Measurements from ENCODE around the gene TBCD. TPM values are rescaled to one million over a fixed set of nuclear protein-coding genes. Genes with fewer than 3 reads are reported as not detected.

Gene TBCD
- total RNA-seq, 4 donors from 2014 or later: 30.5 to 94.3 (median 51.8) TPM

DNA sequence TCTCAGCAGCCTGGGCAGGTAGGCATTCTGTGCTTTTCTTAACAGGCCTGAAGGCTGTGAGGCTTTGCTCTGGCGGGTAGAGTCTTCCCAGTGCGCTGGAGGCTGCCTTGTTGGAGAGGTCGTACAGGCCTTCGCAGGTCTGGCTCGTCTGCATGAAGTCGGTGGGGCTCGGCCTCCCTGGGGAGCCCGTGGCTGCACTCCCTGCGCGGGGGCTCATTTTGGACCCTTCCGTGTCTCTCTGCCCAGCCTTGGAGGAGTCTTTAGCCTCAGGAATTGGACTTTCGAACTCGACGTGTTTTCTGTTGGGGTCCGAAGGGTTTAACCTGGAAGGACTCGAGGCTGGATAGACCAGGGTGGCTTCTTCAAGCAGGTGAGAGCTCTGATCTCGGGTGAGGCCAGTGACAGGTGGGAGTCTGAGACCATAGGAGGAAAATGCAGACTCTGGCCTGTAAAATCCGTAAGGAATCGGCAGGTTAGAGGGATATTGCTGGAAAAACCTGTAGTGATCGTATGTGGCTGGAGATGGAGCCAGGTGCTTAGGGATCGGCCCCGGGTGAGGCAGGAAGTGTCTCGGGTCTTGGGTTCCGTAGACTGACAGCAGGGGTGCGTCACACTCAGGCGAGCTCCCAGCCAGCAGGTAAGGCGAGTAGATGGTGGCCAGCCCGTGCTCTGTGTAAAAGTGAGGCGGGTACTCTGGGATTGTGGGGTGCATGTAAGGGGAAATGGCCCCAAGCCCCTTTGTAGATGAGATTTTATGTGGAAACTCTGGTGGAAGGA lies 79.4 kb downstream of the TBCD start:
- TF ChIP-seq, protein P1, sequence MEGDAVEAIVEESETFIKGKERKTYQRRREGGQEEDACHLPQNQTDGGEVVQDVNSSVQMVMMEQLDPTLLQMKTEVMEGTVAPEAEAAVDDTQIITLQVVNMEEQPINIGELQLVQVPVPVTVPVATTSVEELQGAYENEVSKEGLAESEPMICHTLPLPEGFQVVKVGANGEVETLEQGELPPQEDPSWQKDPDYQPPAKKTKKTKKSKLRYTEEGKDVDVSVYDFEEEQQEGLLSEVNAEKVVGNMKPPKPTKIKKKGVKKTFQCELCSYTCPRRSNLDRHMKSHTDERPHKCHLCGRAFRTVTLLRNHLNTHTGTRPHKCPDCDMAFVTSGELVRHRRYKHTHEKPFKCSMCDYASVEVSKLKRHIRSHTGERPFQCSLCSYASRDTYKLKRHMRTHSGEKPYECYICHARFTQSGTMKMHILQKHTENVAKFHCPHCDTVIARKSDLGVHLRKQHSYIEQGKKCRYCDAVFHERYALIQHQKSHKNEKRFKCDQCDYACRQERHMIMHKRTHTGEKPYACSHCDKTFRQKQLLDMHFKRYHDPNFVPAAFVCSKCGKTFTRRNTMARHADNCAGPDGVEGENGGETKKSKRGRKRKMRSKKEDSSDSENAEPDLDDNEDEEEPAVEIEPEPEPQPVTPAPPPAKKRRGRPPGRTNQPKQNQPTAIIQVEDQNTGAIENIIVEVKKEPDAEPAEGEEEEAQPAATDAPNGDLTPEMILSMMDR (IDR thresholded peaks at IDR 0.05): no peak
- DNase-seq (ENCODE audit: low spot score) (no peak), ATAC-seq (ENCODE audit: low FRiP score) (no peak)

DNA sequence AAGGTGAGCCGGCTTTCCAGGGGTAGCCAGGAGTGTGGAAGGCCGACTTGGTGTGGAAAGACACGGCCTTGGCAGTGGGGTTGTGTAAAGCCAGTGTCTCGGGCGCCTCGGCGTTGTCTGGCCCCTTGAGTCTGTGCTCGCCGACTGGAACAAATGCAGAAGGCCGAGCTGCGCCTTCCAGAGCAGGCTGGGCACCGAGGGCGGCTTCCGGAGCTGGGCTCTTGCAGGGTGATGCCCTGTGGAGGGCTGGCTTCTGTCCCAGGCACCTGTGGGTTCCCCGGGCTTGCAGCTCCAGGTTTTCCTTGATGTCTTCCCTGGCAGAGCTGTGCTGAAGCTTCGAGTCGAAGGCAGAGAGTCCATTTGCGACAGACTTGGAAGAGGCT lies 79.9 kb downstream of the TBCD start:
- no peak for DNase-seq (ENCODE audit: low spot score)
- no peak for ATAC-seq (ENCODE audit: low FRiP score)
- TF ChIP-seq, protein P1 (IDR thresholded peaks at IDR 0.05): no peak

DNA sequence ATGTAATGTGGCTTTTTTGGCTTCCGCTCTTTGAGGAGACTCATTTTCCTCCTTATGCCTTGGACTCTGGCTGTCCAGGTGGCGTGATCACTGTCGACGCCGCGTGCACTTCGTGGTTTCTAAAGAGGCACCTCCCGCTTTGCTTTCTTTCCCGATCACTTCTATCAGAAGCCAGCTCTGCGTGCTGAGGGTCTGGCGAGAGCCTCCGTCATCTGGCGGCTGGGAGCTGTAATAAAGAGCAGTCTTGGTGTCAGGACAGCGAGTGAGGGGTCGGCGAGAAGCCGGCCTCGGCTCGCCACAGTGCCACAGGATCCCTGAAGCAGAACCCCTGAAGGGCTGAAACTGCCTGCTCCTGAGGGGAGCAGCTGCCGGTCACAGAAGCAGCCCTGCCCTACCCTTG lies 80.5 kb downstream of the TBCD start:
- ATAC-seq (ENCODE audit: low FRiP score) (no peak), DNase-seq (ENCODE audit: low spot score) (no peak)
- TF ChIP-seq, protein P1 (IDR thresholded peaks at IDR 0.05): no peak

DNA sequence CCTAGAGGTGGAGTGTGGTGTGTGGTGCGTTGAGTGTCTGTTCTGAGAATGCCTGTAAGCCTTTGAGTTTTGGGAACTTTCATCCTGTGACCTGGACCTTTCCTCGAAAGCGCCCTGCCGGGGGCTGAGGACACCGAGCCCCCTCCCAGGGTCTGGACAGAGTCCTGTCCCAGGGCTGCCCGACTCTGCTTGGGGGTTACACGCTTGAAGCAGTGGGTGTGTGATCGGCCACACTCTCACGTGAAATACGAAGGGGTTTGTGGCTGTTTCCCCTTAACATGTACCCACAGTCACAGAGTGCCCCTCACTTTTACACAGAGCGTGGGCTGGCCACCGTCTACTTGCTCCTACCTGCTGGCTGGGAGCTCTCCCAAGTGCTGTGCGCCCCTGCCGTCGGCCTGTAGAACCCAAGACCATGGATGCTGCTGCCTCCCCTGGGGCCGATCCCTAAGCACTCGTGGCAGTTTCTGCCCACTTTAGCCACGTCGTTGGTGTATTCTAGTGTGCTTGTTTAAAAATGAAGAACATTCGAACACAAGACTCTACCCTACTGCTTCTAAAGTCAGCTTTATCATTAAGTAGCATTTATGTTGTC lies 81.1 kb downstream of the TBCD start:
- no peak for ATAC-seq (ENCODE audit: low FRiP score)
- DNase-seq (ENCODE audit: low spot score): no peak
- TF ChIP-seq, protein P1 (IDR thresholded peaks at IDR 0.05): no peak

DNA sequence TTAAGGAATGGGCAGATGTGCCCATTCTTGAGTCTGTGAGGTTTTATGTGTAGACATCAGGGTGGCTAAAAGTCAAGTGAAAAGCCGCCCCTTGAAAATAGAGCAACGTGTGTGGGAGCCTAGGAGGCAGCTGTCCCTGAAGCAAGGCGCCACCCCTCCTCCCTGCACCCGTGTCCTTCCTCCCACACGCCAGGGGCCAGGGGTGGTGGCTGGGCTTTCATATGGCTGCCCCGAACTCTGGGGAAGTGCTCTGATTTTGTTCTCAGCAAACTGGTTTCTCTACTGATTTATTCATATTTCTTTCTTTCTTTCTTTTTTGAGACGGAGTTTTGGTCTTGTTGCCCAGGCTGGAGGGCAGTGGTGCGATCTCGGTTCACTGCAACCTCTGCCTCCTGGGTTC lies 83.3 kb downstream of the TBCD start:
- no peak for DNase-seq (ENCODE audit: low spot score)
- TF ChIP-seq, protein P1 (IDR thresholded peaks at IDR 0.05): no peak
- ATAC-seq (ENCODE audit: low FRiP score): no peak

DNA sequence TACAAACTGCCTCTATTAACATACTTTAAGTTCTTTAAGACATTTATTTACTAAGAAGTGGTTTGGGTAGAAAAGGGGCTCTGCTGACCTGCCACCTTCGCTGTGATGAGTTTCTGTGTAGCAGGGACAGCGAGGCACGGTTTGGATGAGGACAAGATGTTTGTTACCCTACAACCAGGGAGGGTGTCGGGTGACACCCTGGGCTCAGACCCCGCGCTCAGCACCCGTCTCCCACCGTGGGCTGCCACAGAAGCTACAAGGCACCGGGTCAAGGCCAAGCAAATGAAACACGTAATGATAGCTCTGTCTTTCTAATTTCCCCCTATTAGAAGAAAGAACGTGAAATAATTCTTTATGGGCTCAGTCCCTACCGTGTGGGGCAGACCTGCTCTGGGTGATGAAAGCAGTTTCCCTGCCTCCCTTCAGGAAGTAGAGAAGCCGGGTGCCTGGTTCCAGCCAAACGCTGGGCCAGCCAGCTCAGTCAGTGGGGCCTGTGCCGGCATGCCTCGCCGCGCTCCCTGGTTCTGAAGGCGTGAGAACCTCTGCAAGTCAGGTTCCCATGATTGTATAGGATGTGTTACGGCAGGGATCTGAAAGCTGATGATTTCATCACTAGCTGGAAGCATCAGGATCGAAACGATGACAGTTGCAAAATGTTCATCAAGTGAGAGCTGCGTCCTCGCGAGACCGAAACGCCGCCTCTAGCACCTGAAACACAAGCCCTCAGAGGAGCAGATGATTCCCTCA lies 84.1 kb downstream of the TBCD start:
- ATAC-seq (ENCODE audit: low FRiP score): no peak
- no peak for DNase-seq (ENCODE audit: low spot score)
- TF ChIP-seq, protein P1 (IDR thresholded peaks at IDR 0.05): no peak

All from omental fat pad (tissue), 4 donors.